Measurements from ENCODE around the gene NCOA3.
"Not testable (repeated sequence)": the region's sequence is repeated elsewhere in the genome, so short reads cannot be mapped to it uniquely, and the experiment has no call there.

The NCOA3 gene

DNA sequence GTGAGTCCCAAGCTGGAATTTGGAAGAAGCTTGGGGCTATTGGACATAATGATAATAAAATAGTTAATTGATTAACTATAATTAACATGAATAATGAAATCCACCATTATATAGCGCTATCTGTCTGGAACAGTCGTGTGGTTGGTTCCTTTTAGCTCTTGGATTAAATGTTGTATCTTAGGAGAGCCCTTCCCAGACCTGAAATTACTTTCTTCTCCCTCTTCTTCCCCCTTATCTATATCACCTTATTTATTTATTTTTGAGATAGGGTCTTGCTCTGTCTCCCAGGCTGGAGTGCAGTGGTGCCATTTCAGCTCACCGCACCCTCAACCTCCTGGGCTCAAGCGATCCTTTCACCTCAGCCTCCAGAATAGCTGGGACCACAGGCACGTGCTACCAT, 64.6 kb downstream of the NCOA3 start:
- DNase-seq (ENCODE audit: low spot score): no peak

DNA sequence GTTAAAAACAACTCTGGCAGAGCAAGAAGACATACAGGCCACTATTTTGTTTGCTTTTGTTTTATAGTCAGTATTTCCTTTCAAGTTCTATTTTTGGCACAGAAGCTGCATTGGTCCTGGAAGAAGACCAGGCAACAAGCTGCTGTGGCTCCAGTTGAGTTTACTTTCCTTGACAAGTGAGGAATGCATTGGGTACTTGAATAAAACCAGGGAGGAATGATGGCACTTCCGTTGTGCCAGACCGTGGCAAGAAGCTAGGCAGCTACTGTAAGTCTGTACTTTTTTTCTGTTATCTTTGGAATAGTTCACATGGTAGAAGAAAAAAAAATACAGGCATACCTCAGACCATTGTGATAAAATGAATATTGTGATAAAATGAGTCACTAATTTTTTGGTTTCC, 66.3 kb downstream of the NCOA3 start:
- DNase-seq (ENCODE audit: low spot score): no peak

GRCh38 chr20:47568837-47569410, 67.2 kb downstream of the NCOA3 start:
- no peak for DNase-seq (ENCODE audit: low spot score)

GRCh38 chr20:47571426-47571825, 69.7 kb downstream of the NCOA3 start:
- DNase-seq (ENCODE audit: low spot score): no peak

GRCh38 chr20:47572105-47572729, 70.5 kb downstream of the NCOA3 start:
- no peak for DNase-seq (ENCODE audit: low spot score)

GRCh38 chr20:47573559-47573958, 71.9 kb downstream of the NCOA3 start:
- DNase-seq (ENCODE audit: low spot score): no peak

DNA sequence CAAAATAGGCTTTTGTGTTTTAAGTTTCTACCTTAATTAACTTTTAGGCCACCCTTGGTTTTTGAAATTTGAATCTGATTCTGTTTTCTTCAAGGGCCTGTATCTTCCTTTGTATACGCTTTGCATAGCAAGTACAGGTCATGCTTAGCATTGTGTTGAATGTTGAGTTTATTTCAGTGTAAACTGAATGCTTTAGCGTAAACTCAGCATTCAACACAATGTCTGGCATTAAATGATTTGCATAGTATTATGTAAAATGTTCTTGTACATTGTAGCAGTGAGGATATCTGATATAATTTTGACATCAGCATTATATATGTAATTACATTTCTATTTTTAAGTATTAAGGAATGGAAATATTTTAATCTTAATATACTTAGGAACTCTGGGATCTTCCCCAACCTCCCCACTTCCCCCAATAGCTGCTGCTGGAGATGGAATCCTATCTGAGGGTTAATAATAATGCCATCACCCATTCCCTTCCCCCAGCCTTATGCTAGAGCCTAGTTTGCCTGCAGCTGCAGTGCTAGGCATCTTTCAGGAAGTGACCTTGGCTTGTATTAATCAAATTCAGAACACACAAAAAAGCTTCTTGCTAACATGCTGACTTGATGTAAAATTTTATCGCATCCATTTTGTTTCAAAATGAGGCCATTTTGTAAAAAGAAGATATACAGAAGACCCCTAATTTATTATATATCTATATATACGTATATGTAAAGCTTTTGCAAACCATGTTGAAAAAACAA, 73.1 kb downstream of the NCOA3 start:
- peak; percentile 7 for DNase-seq (ENCODE audit: low spot score)

DNA sequence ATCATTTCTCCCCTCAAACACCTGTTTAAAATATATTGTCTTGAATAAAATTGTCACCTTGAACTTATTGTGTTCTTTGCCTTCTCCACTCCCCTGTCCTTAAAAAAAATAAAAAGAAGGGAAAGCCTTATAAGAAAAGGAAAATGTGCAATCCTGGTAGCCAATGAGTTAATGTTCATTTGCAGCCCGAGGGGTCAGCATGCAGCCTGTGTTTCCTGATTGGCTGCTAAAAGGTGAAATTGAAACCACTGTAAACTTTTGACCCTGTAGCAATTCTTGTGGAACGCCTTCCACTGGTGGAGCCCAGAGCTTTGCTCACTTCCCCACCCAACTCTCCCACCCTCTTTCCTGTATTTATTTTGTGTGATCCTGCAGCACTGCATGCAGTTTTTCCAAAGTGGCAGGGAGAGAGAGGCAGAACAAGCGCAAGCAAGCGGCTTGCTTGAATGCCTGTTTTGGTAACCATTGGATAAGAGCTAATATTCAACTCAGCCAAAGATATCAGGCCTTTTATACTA, 74.9 kb downstream of the NCOA3 start:
- DNase-seq (ENCODE audit: low spot score): peak; percentile 2

- no peak for DNase-seq (ENCODE audit: low spot score)
These were observed 75.6 kb downstream of the NCOA3 start for GRCh38 chr20:47577314-47577713.

GRCh38 chr20:47578543-47578942, 76.9 kb downstream of the NCOA3 start:
- no peak for DNase-seq (ENCODE audit: low spot score)

GRCh38 chr20:47580686-47581085, 79.0 kb downstream of the NCOA3 start:
- not testable (repeated sequence) for DNase-seq (ENCODE audit: low spot score)

GRCh38 chr20:47581090-47581489, 79.4 kb downstream of the NCOA3 start:
- DNase-seq (ENCODE audit: low spot score): no peak

DNA sequence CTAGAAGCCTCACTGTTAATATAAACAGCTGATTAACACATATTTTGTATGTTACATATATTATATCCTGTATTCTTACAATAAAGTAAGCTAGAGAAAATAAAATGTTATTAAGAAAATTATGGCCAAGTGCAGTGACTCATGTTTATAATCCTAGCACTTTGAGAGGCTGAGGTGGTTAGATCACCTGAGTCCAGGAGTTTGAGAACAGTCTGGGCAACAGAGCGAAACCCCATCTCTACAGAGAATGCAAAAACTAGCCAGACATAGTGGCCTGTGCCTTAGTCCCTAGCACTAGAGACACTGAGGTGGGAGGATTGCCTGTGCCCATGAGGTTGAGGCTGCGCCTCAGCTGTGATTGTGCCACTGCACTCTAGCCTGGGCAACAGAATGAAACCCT, 81.9 kb downstream of the NCOA3 start:
- no peak for DNase-seq (ENCODE audit: low spot score)

- no peak for DNase-seq (ENCODE audit: low spot score)
These were observed 83.5 kb downstream of the NCOA3 start for GRCh38 chr20:47585087-47585747.

- no peak for DNase-seq (ENCODE audit: low spot score)
These were observed 85.1 kb downstream of the NCOA3 start for GRCh38 chr20:47586649-47587294.

DNA sequence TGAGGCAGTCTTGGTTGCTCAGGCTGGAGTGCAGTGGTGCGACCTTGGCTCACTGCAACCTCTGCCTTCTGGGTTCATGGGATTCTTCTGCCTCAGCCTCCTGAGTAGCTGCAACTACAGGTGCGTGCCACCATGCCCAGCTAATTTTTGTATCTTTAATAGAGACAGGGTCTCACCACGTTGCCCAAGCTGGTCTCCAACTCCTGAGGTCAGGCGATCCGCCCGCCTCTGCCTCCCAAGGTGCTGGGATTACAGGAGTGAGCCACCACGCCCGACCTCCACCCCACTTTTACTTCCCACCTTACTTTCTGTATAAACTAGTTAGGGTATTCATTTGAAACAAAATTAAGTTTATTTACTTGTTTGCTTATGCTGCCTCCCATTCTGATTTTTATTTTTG, 86.5 kb downstream of the NCOA3 start:
- DNase-seq (ENCODE audit: low spot score): no peak

- DNase-seq (ENCODE audit: low spot score): no peak
These were observed 89.5 kb downstream of the NCOA3 start for GRCh38 chr20:47591231-47591630.

DNA sequence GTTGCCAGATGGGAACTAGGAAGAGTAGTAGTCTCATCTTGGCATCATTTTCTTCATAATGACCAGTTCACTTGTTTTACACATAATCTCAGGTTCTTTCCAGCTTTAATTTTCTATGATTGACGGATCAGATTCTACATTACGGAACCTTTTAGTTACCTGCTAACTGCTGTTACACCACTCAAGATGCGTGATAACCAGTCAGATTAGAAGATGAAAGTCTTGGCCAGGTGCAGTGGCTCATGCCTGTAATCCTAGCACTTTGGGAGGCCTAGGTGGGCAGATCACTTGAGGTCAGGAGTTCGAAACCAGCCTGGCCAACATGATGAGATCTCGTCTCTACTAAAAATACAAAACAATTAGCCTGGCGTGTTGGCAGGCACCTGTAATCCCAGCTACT, 92.5 kb downstream of the NCOA3 start:
- DNase-seq (ENCODE audit: low spot score): no peak

DNA sequence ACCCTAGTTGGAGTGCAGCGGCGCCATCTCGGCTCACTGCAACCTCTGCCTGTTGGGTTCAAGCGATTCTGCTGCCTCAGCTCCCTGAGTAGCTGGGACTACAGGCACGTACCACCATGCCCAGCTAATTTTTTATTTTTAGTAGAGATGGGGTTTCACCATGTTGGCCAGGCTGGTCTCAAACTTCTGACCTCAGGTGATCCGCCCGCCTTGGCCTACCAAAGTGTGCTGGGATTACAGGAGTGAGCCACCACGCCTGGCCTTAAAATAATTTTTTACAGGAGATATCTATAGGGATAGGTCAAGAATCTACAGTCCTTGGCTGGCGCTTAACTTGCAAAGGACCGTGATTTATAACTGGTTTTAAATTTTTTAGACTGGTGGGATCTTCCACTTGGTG, 93.5 kb downstream of the NCOA3 start:
- DNase-seq (ENCODE audit: low spot score): not testable (repeated sequence)

GRCh38 chr20:47596003-47596571, 94.4 kb downstream of the NCOA3 start:
- no peak for DNase-seq (ENCODE audit: low spot score)

DNA sequence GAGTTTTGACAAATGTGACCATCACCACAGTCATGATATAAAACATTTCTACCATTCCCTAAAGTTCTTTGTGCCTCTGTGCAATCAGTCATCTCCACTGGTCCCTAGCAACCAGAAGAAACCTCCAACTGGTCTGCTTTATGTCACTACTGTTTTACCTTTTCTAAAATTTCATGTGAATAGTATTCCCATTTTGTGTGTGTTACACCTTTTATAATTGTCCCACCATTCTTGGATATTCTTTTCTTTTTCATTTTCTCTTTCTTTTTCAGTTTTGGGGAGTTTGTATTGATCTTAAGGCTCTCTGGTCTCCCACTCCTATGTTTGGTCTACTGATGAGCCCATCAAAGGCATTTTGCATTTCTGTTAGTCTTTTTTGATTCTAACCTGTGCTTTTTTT, 95.4 kb downstream of the NCOA3 start:
- no peak for DNase-seq (ENCODE audit: low spot score)
